Hematopoietic multipotent progenitor cell treated with erythropoietin and hydrocortisone succinate and interleukin-3 and kit ligand, for 15 days (in vitro differentiated cells): ENCODE results near the gene ADGRF3.
"Not testable (repeated sequence)": the region's sequence is repeated elsewhere in the genome, so short reads cannot be mapped to it uniquely, and the experiment has no call there.

ENCODE experiments used
- DNase-seq: peaks from one replicate; pipeline ENCODE4 v3.0.0-alpha.2; 2015; ENCODE audit warnings: low spot score

Gene ADGRF3

DNA sequence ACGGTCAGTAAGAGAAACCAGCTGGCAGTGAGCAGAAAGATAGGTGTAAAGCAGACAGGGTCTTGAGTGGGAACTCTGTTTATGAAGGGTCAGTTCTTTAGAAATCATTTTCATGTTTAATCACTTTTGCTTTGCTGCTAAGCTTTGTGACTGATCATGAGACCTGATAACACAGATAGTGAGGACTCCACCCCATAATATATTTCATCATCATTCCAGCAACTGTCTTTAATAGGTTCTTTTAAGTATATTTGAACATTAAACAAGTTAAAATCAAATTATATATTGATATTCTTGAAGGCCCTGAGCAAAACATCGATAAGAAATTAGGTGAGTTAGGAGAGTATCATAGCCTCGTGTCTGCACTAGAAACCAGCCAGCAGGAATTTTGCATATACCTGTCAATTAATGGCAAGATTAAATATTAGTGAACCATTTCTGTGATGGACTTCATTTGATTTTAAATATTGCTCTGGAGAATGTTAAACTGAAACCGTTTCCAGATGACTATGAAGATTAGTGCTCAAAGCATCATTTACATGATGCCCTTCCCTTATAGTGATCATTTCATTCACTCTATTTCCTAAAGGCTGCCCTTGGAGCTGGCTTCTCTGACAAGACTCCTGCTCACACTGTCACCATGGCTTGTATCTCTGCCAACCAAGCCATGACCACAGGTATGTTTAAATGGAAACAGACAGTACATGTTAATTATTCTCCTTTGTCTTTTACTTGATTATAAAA lies 69.9 kb downstream of the ADGRF3 start:
- DNase-seq: no peak

DNA sequence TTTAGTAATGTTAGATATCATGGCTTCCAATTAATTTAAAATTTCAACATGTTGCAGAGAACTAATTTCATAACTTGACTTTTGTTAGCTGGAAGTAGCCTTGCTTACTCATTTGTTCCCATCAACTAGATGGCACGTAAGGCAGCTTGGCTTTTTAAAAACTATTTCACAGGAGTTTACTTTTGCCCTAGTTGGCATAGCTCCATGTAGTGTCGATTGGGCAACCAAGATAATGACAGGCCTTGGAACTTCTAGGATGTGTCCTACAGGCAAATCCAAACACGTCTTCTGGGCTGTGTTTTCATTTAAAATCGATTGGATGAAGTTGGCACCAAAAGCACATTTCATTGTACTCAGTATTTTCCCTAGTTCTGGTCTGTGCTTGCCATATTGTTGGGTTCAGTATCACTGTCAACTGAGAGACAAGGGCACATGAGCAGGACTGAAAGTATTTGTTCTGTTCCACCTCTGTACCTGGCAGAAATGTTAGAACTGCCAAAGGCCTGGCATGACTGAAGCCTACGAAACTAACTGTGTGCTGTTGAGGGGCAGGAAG lies 72.5 kb downstream of the ADGRF3 start:
- DNase-seq: peak; percentile 86

DNA sequence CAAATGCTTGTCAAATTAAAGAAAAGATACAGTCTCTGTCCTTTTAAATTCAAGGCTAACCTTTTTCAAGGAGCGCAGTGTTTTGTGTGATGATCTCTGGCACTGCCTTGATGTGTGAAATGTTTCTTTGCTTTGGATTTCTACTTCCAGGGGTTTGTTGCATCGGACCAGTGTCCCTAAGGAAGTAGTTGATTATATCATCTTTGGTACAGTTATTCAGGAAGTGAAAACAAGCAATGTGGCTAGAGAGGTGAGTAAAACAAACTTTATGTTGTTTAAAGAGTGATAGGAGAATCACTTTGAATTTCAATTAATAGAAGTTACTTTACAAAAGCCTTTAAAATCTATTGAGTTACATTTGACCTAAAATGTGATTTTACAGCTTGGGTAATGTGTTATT lies 73.1 kb downstream of the ADGRF3 start:
- no peak for DNase-seq

DNA sequence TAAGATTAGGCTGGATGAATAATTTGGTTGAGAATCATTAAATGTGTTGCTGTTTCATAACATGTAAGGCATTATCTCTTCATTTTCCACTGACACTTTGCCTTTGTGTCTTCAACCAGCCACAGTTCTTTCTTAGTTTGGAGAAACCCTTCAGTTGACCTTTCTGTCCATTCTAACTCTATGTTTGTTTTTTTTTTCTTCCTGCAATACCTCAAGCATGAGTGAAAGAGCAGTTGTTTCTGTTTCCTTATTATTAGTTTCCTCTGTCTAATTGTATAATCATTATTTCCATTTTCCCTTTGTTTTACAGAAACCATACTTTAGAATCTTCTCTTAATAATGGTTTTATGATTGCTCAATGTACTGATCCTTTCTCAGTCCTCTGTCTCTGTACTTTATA lies 76.2 kb downstream of the ADGRF3 start:
- no peak for DNase-seq

DNA sequence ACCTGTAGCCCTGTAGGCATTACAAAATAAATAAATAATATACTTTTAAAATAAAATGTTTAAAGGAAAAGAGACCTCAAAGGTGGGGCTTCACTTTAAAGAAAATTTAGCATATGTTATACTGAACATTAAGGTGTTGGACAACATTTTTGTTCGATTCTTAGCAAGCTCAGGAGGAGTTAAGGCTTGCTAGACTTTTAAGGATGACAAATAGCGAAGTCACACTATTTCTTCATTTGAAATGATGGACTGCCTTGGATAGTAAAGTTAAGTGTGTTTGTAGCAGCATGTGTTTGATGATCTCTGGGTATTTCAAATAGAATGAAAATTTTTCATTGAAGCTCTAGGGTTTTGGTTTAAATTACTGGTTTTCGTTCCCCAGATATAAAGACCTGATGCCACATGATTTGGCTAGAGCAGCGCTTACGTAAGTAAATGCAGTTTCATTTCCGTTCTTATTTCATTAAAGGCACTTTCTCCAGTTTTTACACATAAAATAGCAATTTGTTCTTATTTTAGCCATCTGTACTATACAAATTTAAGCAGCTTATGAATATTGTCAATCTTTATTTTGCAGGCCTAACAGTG lies 76.9 kb downstream of the ADGRF3 start:
- DNase-seq: no peak

DNA sequence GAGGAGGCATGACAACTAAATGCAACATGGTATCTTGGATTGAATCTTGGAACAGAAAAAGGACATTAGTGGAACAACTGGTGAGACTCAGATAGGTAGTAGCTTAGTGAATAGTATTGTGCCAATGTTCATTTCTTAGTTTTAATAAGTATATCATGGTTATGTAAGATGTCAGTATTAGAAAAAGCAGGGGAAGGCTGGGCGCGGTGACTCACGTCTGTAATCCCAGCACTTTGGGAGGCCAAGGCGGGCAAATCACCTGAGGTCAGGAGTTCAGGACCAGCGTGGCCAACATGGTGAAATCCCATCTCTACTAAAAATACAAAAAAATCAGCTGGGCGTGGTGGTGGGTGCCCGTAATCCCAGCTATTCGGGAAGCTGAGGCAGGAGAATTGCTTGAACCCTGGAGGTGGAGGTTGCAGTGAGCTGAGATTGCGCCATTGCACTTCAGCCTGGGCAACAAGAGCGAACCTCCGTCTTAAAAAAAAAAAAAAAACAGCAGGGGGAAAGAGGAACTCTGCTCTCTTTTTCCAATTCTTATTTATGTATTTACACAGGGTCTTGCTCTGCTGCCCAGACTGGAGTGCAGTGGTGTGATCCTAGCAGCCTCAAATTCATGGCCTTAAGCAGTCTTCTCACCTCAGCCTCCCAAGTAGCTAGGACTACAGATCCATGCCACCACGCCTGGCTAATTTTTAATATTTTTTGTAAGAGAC lies 77.8 kb downstream of the ADGRF3 start:
- not testable (repeated sequence) for DNase-seq

DNA sequence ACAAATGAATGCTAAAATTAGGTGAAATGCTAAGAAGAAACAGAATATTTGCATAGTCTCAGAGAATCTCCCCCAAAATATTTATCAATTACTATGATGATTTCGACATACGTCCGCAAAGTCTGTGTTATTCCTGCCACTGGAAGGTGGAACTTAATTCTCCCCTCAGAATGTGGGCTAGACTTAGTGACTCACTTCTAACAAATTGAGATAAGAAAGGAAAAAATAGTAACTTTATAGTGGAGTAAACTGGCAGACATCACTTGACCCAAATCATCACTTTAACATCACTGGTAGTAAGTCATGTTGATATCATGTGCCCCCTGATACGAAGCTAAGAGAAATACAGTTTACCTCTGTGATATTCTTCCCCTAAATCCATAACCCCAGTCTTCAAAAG lies 78.4 kb downstream of the ADGRF3 start:
- no peak for DNase-seq

DNA sequence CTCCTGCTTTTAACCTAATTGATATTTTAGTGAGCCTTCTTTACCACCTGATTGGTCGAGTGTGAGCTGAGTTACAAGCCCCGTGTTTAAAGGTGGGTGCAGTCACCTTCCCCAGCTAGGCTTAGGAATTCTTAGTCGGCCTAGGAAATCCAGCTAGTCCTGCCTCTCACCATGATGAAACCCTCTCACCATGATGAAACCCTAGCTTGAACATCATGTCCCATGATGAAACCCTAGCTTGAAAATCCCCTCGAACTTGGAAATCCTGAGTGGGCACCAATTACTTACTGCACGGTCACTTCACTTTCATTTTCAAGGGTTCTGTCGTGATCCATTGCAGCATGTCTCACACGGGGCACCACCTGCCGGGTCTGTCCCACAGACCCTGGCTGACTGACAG lies 87.8 kb downstream of the ADGRF3 start:
- DNase-seq: not testable (repeated sequence)
